Osteoblast (primary cell): ENCODE results near the gene ABHD15. TPM values are rescaled to one million over a fixed set of nuclear protein-coding genes. Genes with fewer than 3 reads are reported as not detected.
A peak's percentile ranks its signal among the peaks of the same experiment; 100 is the strongest.

ENCODE experiments used
- DNase-seq: peaks from one replicate; pipeline ENCODE4 v3.0.0; 2011; ENCODE audit warnings: low spot score, mixed read lengths; ENCODE audit not compliant: insufficient read length; ENCODE audit errors: missing footprints
- H2AFZ ChIP-seq: 2 replicates; pipeline ENCODE4 v1.6.0; 2011; ENCODE audit warnings: mild to moderate bottlenecking, low read length
- H3K27ac ChIP-seq: 2 replicates; pipeline ENCODE4 v1.5.1; 2011; ENCODE audit warnings: mild to moderate bottlenecking, low read depth, low read length, moderate library complexity
- H3K27me3 ChIP-seq: 2 replicates; pipeline ENCODE4 v1.6.0; 2012; ENCODE audit warnings: mild to moderate bottlenecking, control low read depth, inconsistent platforms, low read length, moderate library complexity; ENCODE audit not compliant: insufficient read depth
- H3K36me3 ChIP-seq: 2 replicates; pipeline ENCODE4 v1.5.1; 2011; ENCODE audit warnings: mild to moderate bottlenecking, low read length, control low read depth, moderate library complexity; ENCODE audit not compliant: insufficient read depth
- H3K4me1 ChIP-seq: 2 replicates; pipeline ENCODE4 v1.5.1; 2011; ENCODE audit warnings: mild to moderate bottlenecking, low read length, control low read depth, moderate library complexity; ENCODE audit not compliant: insufficient read depth
- H3K4me2 ChIP-seq: 2 replicates; pipeline ENCODE4 v1.6.0; 2011; ENCODE audit warnings: mild to moderate bottlenecking, low read length; ENCODE audit not compliant: insufficient read depth
- H3K4me3 ChIP-seq: fragments of 200-600 bp; sonication (generic); 3 replicates; pipeline ENCODE4 v1.5.1; 2012; ENCODE audit warnings: mild to moderate bottlenecking, low read length, inconsistent platforms; ENCODE audit not compliant: insufficient read depth
- H3K79me2 ChIP-seq: 2 replicates; pipeline ENCODE4 v1.6.0; 2012; ENCODE audit warnings: mild to moderate bottlenecking, low read length, control low read depth, inconsistent platforms; ENCODE audit not compliant: insufficient read depth
- H3K9me3 ChIP-seq: 2 replicates; pipeline ENCODE4 v1.5.1; 2011; ENCODE audit warnings: low read depth, low read length, control low read depth
- H4K20me1 ChIP-seq: 2 replicates; pipeline ENCODE4 v1.6.0; 2012; ENCODE audit warnings: mild to moderate bottlenecking, low read length, control low read depth; ENCODE audit not compliant: insufficient read depth
- CTCF ChIP-seq: IDR thresholded peaks from 2 replicates; pipeline ENCODE4 v1.5.1; 2011; ENCODE audit warnings: mild to moderate bottlenecking, low read depth, low read length, moderate library complexity; ENCODE audit errors: extremely low read depth
- total RNA-seq: library from RNA; depleted of rRNA; stranded (reverse); fragments of >200 nt; gene quantifications from 2 replicates; pipeline ENCODE4 v1.2.3, GENCODE V29; 2012

Gene ABHD15
- total RNA-seq, 1 donor: 9.4 TPM

GRCh38 chr17:29546830-29547229 lies 20.0 kb downstream of the ABHD15 start:
- H2AFZ ChIP-seq: no peak overlapping the region

GRCh38 chr17:29546085-29546484 lies 20.8 kb downstream of the ABHD15 start:
- Histone ChIP-seq H3K4me1 (no peaks in the 10 kb centered on the region), H2AFZ (no peak overlapping the region), H4K20me1 (no peaks in the 10 kb centered on the region), H3K36me3 (peaks cover 29% of the 10 kb centered on the region), H3K27me3 (no peaks in the 10 kb centered on the region), H3K27ac (no peak overlapping the region), H3K79me2 (no peaks in the 10 kb centered on the region), H3K4me2 (no peak overlapping the region), H3K4me3 (no peak overlapping the region), H3K9me3 (no peaks in the 10 kb centered on the region)
- TF ChIP-seq CTCF: no peak
- DNase-seq: no peak

More at GRCh38 chr17:29546830-29547229, 20.0 kb downstream of the ABHD15 start:
- no peaks in the 10 kb centered on the region for H3K79me2 ChIP-seq
- no peaks in the 10 kb centered on the region for H4K20me1 ChIP-seq
- DNase-seq: no peak
- no peak overlapping the region for H3K27ac ChIP-seq
- no peaks in the 10 kb centered on the region for H3K9me3 ChIP-seq
- H3K36me3 ChIP-seq: peaks cover 26% of the 10 kb centered on the region
- H3K27me3 ChIP-seq: no peaks in the 10 kb centered on the region
- no peak overlapping the region for H3K4me3 ChIP-seq
- no peak overlapping the region for H3K4me2 ChIP-seq
- TF ChIP-seq CTCF: no peak
- no peaks in the 10 kb centered on the region for H3K4me1 ChIP-seq

- Histone ChIP-seq H2AFZ (no peak overlapping the region), H3K4me2 (no peak overlapping the region), H3K27me3 (no peaks in the 10 kb centered on the region), H3K4me1 (no peaks in the 10 kb centered on the region), H3K27ac (no peak overlapping the region), H3K4me3 (no peak overlapping the region), H3K9me3 (no peaks in the 10 kb centered on the region), H4K20me1 (no peaks in the 10 kb centered on the region), H3K36me3 (peaks cover 31% of the 10 kb centered on the region), H3K79me2 (no peaks in the 10 kb centered on the region)
- no peak for TF ChIP-seq CTCF
- DNase-seq: no peak
Observed at GRCh38 chr17:29544066-29544465, 22.8 kb downstream of the ABHD15 start.

- Histone ChIP-seq H3K9me3 (no peaks in the 10 kb centered on the region), H3K79me2 (peaks cover 2% of the 10 kb centered on the region), H2AFZ (no peak overlapping the region), H3K4me3 (no peak overlapping the region), H3K27me3 (no peaks in the 10 kb centered on the region), H3K27ac (no peak overlapping the region), H4K20me1 (peaks cover under 1% of the 10 kb centered on the region), H3K4me2 (no peak overlapping the region), H3K4me1 (no peaks in the 10 kb centered on the region), H3K36me3 (peaks cover 42% of the 10 kb centered on the region)
- peak; percentile 41 for DNase-seq
- TF ChIP-seq CTCF: no peak
Observed at GRCh38 chr17:29533976-29534375, 32.9 kb downstream of the ABHD15 start.
